Caco-2 (cell line): ENCODE data around the gene FJX1. TPM values are rescaled to one million over a fixed set of nuclear protein-coding genes. Genes with fewer than 3 reads are reported as not detected.

Experiments used
- BruUV-seq: library from RNA; stranded (reverse); fragments of 400-500 nt; replicated peaks from 2 replicates; lab custom pipeline; 2021; lab: Mats Ljungman, UMichigan
- CTCF ChIA-PET: fragments of 300-600 bp; sonication (Branson Sonifier 250); formaldehyde crosslinking; loops from one replicate; lab custom pipeline; 2022; ENCODE audit warnings: antibody characterized with exemption; lab: Charles Lee
- POLR2A ChIA-PET: fragments of 300-600 bp; sonication (Branson Sonifier 250); formaldehyde crosslinking; loops from one replicate; lab custom pipeline; 2022; ENCODE audit warnings: antibody characterized with exemption; lab: Charles Lee
- DNase-seq, 2 experiments: peaks; one replicate each; pipeline versions ENCODE4 v3.0.0 to v3.0.0-alpha.2; 2020 to 2022
- H3K27me3 ChIP-seq: replicated peaks from 2 replicates; pipeline ENCODE4 v1.6.0; 2011; ENCODE audit warnings: low read length; ENCODE audit not compliant: control insufficient read depth, insufficient read depth
- H3K36me3 ChIP-seq: 2 replicates; pipeline ENCODE4 v1.5.1; 2011; ENCODE audit warnings: low read length; ENCODE audit not compliant: control insufficient read depth, insufficient read depth
- H3K4me1 ChIP-seq: fragments of 250-450 bp; sonication (Bioruptor Pico); 2 replicates; pipeline ENCODE4 v1.5.1; 2020; ENCODE audit warnings: mild to moderate bottlenecking
- H3K4me3 ChIP-seq: 2 replicates; pipeline ENCODE4 v1.5.1; 2011; ENCODE audit warnings: low read depth, mild to moderate bottlenecking, control low read depth, low read length
- H3K9me3 ChIP-seq: fragments of 250-450 bp; sonication (Bioruptor Pico); 2 replicates; pipeline ENCODE4 v1.5.1; 2020; ENCODE audit warnings: mild to moderate bottlenecking, moderate library complexity
- H3K27ac Mint-ChIP-seq: one replicate; pipeline ENCODE4 v1.8.0; 2022; ENCODE audit warnings: mixed read lengths; ENCODE audit not compliant: unreplicated experiment
- H3K27me3 Mint-ChIP-seq: one replicate; pipeline ENCODE4 v1.8.0; 2022; ENCODE audit warnings: mixed read lengths; ENCODE audit not compliant: insufficient read depth, unreplicated experiment
- H3K36me3 Mint-ChIP-seq: one replicate; pipeline ENCODE4 v1.8.0; 2022; ENCODE audit warnings: mild to moderate bottlenecking, mixed read lengths; ENCODE audit not compliant: insufficient read depth, unreplicated experiment
- H3K4me1 Mint-ChIP-seq: one replicate; pipeline ENCODE4 v1.8.0; 2022; ENCODE audit warnings: low read depth, mixed read lengths; ENCODE audit not compliant: unreplicated experiment
- H3K4me3 Mint-ChIP-seq: one replicate; pipeline ENCODE4 v1.8.0; 2022; ENCODE audit warnings: mild to moderate bottlenecking, moderate library complexity, mixed read lengths; ENCODE audit not compliant: unreplicated experiment
- H3K9me3 Mint-ChIP-seq: one replicate; pipeline ENCODE4 v1.8.0; 2022; ENCODE audit warnings: mixed read lengths; ENCODE audit not compliant: unreplicated experiment
- CTCF ChIP-seq, 2 experiments: fragments of 200-600 bp in 1 of 2; IDR thresholded peaks; 1 replicate in 1 of 2; 2 replicates in 1 of 2; pipeline versions ENCODE4 v1.5.1 to v1.8.0; 2011 to 2022; ENCODE audit warnings: antibody characterized with exemption in 1 of 2, control low read depth in 1 of 2, inconsistent platforms in 1 of 2, low read depth in 1 of 2, low read length in 1 of 2, mild to moderate bottlenecking in 1 of 2, moderate library complexity in 1 of 2; ENCODE audit not compliant: insufficient read depth in 1 of 2, severe bottlenecking in 1 of 2, unreplicated experiment in 1 of 2
- intact Hi-C: fragments of 100-400 bp; cut with micrococcal nuclease; formaldehyde crosslinking; loops from one replicate; pipeline ENCODE4 v1.10.0; 2022; ENCODE audit not compliant: unreplicated experiment
- total RNA-seq: library from RNA; stranded (reverse); gene quantifications from 2 replicates; pipeline ENCODE4 v1.2.3, GENCODE V29; 2022

The FJX1 gene
- total RNA-seq, 1 experiment from 2014 or later = 14.4 TPM

GRCh38 chr11:35619855-35620640 is 1.8 kb downstream of the FJX1 start:
- POLR2A ChIA-PET = interaction anchor here (1.2 kb wide), 1 partner anchor 202 kb away, joined by 5 read pairs; no protein-coding TSS in a partner anchor

GRCh38 chr11:35620795-35621194 is 2.5 kb downstream of the FJX1 start:
- Mint-ChIP-seq H3K27me3 (no peaks in the 10 kb centered on the region), H3K27ac (no peak overlapping the region), H3K4me1 (peaks cover 20% of the 10 kb centered on the region), H3K36me3 (peaks cover 6% of the 10 kb centered on the region), H3K9me3 (no peaks in the 10 kb centered on the region), H3K4me3 (peak overlapping the region; percentile 81)
- Histone ChIP-seq H3K36me3 (no peaks in the 10 kb centered on the region), H3K27me3 (no peaks in the 10 kb centered on the region), H3K4me3 (no peak overlapping the region), H3K9me3 (no peaks in the 10 kb centered on the region), H3K4me1 (peaks cover 26% of the 10 kb centered on the region)
- DNase-seq = no peak
- ChIA-PET POLR2A (interaction anchor here (1.2 kb wide), 1 partner anchor 201 kb away, joined by 5 read pairs; no protein-coding TSS in a partner anchor), CTCF (interaction anchor here (1.1 to 3.5 kb wide), 2 partner anchors 201 to 872 kb away, joined by 3 to 22 read pairs; no protein-coding TSS in a partner anchor)
- no peak for TF ChIP-seq CTCF (IDR thresholded peaks at IDR 0.05; ENCODE audit: insufficient read depth in 1 of 2, low read depth in 1 of 2, low read length in 1 of 2, severe bottlenecking in 1 of 2, unreplicated experiment in 1 of 2)
- BruUV-seq = no TSS peak
- intact Hi-C loops = loop anchor here (2.0 kb wide), 1 partner anchor 62 kb away; no protein-coding TSS in a partner anchor

More at GRCh38 chr11:35619855-35620640, 1.8 kb downstream of the FJX1 start:
- no peaks in the 10 kb centered on the region for H3K9me3 Mint-ChIP-seq
- no peaks in the 10 kb centered on the region for H3K36me3 ChIP-seq
- DNase-seq = peak; percentile 38 to 60
- H3K36me3 Mint-ChIP-seq = peaks cover 6% of the 10 kb centered on the region
- TF ChIP-seq CTCF (IDR thresholded peaks at IDR 0.05; ENCODE audit: insufficient read depth in 1 of 2, low read depth in 1 of 2, low read length in 1 of 2, severe bottlenecking in 1 of 2, unreplicated experiment in 1 of 2) = peak in 1 of 2 experiments; percentile 7
- H3K9me3 ChIP-seq = no peaks in the 10 kb centered on the region
- intact Hi-C loops = loop anchor here (1.0 to 5.0 kb wide), 8 partner anchors 42 to 857 kb away; partner anchors contain the start of gene TRIM44
- H3K4me1 ChIP-seq = peaks cover 26% of the 10 kb centered on the region
- H3K27ac Mint-ChIP-seq = peak overlapping the region; percentile 63
- H3K4me3 Mint-ChIP-seq = peak overlapping the region; percentile 81
- peak overlapping the region; percentile 61 for H3K4me3 ChIP-seq
- peaks cover 20% of the 10 kb centered on the region for H3K4me1 Mint-ChIP-seq
- BruUV-seq = TSS peak; percentile 70
- no peaks in the 10 kb centered on the region for H3K27me3 Mint-ChIP-seq
- CTCF ChIA-PET = interaction anchor here (0.6 to 3.5 kb wide), 4 partner anchors 112 to 873 kb away, joined by 3 to 22 read pairs (median 6); no protein-coding TSS in a partner anchor
- no peaks in the 10 kb centered on the region for H3K27me3 ChIP-seq

GRCh38 chr11:35621620-35622019 is 3.4 kb downstream of the FJX1 start:
- BruUV-seq = no TSS peak
- peak overlapping the region; percentile 31 for H3K27ac Mint-ChIP-seq
- peaks cover 20% of the 10 kb centered on the region for H3K4me1 Mint-ChIP-seq
- DNase-seq = no peak
- H3K9me3 ChIP-seq = no peaks in the 10 kb centered on the region
- no peaks in the 10 kb centered on the region for H3K27me3 ChIP-seq
- no peaks in the 10 kb centered on the region for H3K9me3 Mint-ChIP-seq
- no peak for TF ChIP-seq CTCF (IDR thresholded peaks at IDR 0.05; ENCODE audit: insufficient read depth in 1 of 2, low read depth in 1 of 2, low read length in 1 of 2, severe bottlenecking in 1 of 2, unreplicated experiment in 1 of 2)
- H3K4me1 ChIP-seq = peaks cover 26% of the 10 kb centered on the region
- intact Hi-C loops = loop anchor here (1.0 to 2.0 kb wide), 2 partner anchors 9 to 61 kb away; no protein-coding TSS in a partner anchor
- CTCF ChIA-PET = no interaction called here
- H3K4me3 ChIP-seq = no peak overlapping the region
- H3K4me3 Mint-ChIP-seq = peak overlapping the region; percentile 81
- H3K36me3 ChIP-seq = no peaks in the 10 kb centered on the region
- H3K27me3 Mint-ChIP-seq = no peaks in the 10 kb centered on the region
- peaks cover 6% of the 10 kb centered on the region for H3K36me3 Mint-ChIP-seq
- POLR2A ChIA-PET = no interaction called here
